H9 (cell line): Measurements from ENCODE around the gene ORMDL2. TPM values are rescaled to one million over a fixed set of nuclear protein-coding genes. Genes with fewer than 3 reads are reported as not detected.

Experiments used
- DNase-seq: peaks from one replicate; pipeline ENCODE4 v3.0.0-alpha.2; 2017
- H2AFZ ChIP-seq: one replicate; pipeline ENCODE4 v1.6.1; 2013; ENCODE audit warnings: mild to moderate bottlenecking, low read length, control low read depth, moderate library complexity
- H2AK5ac ChIP-seq: 2 replicates; pipeline ENCODE4 v1.6.1; 2013; ENCODE audit warnings: low read length, control low read depth, mixed read lengths; ENCODE audit not compliant: insufficient read length
- H2BK120ac ChIP-seq: one replicate; pipeline ENCODE4 v1.6.1; 2013; ENCODE audit warnings: low read depth, mild to moderate bottlenecking, low read length, control low read depth, inconsistent platforms; ENCODE audit not compliant: poor library complexity, severe bottlenecking
- H2BK12ac ChIP-seq: 2 replicates; pipeline ENCODE4 v1.6.1; 2013; ENCODE audit warnings: low read length, control low read depth, mixed read lengths, low read depth; ENCODE audit not compliant: insufficient read length
- H2BK15ac ChIP-seq: 2 replicates; pipeline ENCODE4 v1.6.1; 2013; ENCODE audit warnings: low read depth, low read length, control low read depth
- H2BK20ac ChIP-seq: one replicate; pipeline ENCODE4 v1.6.1; 2013; ENCODE audit warnings: low read depth, mild to moderate bottlenecking, low read length, control low read depth, inconsistent platforms; ENCODE audit not compliant: poor library complexity, severe bottlenecking
- H2BK5ac ChIP-seq: 2 replicates; pipeline ENCODE4 v1.6.1; 2013; ENCODE audit warnings: low read length, control low read depth, mixed read lengths; ENCODE audit not compliant: insufficient read length
- H3K14ac ChIP-seq: 2 replicates; pipeline ENCODE4 v1.6.1; 2013; ENCODE audit warnings: low read length, control low read depth; ENCODE audit not compliant: insufficient read depth
- H3K18ac ChIP-seq: 2 replicates; pipeline ENCODE4 v1.6.1; 2013; ENCODE audit warnings: low read depth, mild to moderate bottlenecking, mixed read lengths, low read length, control low read depth; ENCODE audit not compliant: insufficient read length
- H3K23ac ChIP-seq: 2 replicates; pipeline ENCODE4 v1.6.1; 2013; ENCODE audit warnings: low read length, control low read depth, mixed read lengths, low read depth; ENCODE audit not compliant: insufficient read length
- H3K23me2 ChIP-seq: 2 replicates; pipeline ENCODE4 v1.6.1; 2013; ENCODE audit warnings: low read depth, mild to moderate bottlenecking, mixed read lengths, low read length, control low read depth; ENCODE audit not compliant: insufficient read length, poor library complexity, severe bottlenecking
- H3K27ac ChIP-seq: 2 replicates; pipeline ENCODE4 v1.5.1; 2013; ENCODE audit warnings: low read length, control low read depth, mixed read lengths, low read depth; ENCODE audit not compliant: insufficient read length
- H3K27me3 ChIP-seq: 2 replicates; pipeline ENCODE4 v1.6.1; 2013; ENCODE audit warnings: low read length, control low read depth, inconsistent platforms; ENCODE audit not compliant: insufficient read depth
- H3K4ac ChIP-seq: 2 replicates; pipeline ENCODE4 v1.6.1; 2013; ENCODE audit warnings: low read depth, mild to moderate bottlenecking, control low read depth, inconsistent platforms, low read length, moderate library complexity
- H3K4me1 ChIP-seq: 2 replicates; pipeline ENCODE4 v1.6.1; 2013; ENCODE audit warnings: low read length, control low read depth, inconsistent platforms; ENCODE audit not compliant: insufficient read depth
- H3K4me2 ChIP-seq: 2 replicates; pipeline ENCODE4 v1.6.1; 2013; ENCODE audit warnings: low read length, control low read depth, mixed read lengths; ENCODE audit not compliant: insufficient read length, insufficient read depth
- H3K56ac ChIP-seq: 2 replicates; pipeline ENCODE4 v1.6.1; 2013; ENCODE audit warnings: low read depth, mild to moderate bottlenecking, mixed read lengths, low read length, control low read depth; ENCODE audit not compliant: insufficient read length
- H3K79me1 ChIP-seq: 2 replicates; pipeline ENCODE4 v1.6.1; 2013; ENCODE audit warnings: low read depth, mild to moderate bottlenecking, moderate library complexity, low read length, control low read depth, inconsistent platforms; ENCODE audit not compliant: insufficient read depth, poor library complexity, severe bottlenecking
- H3K79me2 ChIP-seq: 2 replicates; pipeline ENCODE4 v1.6.1; 2013; ENCODE audit warnings: low read length, control low read depth, inconsistent platforms; ENCODE audit not compliant: insufficient read depth
- H3K9ac ChIP-seq: 2 replicates; pipeline ENCODE4 v1.6.1; 2013; ENCODE audit warnings: low read length, control low read depth, mixed read lengths; ENCODE audit not compliant: insufficient read length; ENCODE audit errors: extremely low read depth
- H3K9me3 ChIP-seq: one replicate; pipeline ENCODE4 v1.6.1; 2013; ENCODE audit warnings: low read depth, low read length, inconsistent platforms; ENCODE audit not compliant: control insufficient read depth
- H3T11ph ChIP-seq: one replicate; pipeline ENCODE4 v1.6.1; 2013; ENCODE audit warnings: mild to moderate bottlenecking, low read length, control low read depth, inconsistent platforms
- H4K20me1 ChIP-seq: one replicate; pipeline ENCODE4 v1.6.1; 2013; ENCODE audit not compliant: control insufficient read depth, insufficient read length, insufficient read depth
- H4K5ac ChIP-seq: 2 replicates; pipeline ENCODE4 v1.6.1; 2013; ENCODE audit warnings: low read depth, mild to moderate bottlenecking, mixed read lengths, low read length, control low read depth; ENCODE audit not compliant: insufficient read length
- H4K8ac ChIP-seq: replicated peaks from 2 replicates; pipeline ENCODE4 v1.6.1; 2013; ENCODE audit warnings: low read length, control low read depth, mixed read lengths, low read depth; ENCODE audit not compliant: insufficient read length
- H4K91ac ChIP-seq: 2 replicates; pipeline ENCODE4 v1.6.1; 2013; ENCODE audit warnings: low read depth, mild to moderate bottlenecking, moderate library complexity, mixed read lengths, low read length, control low read depth; ENCODE audit not compliant: insufficient read length
- H3K27ac Mint-ChIP-seq, 3 experiments: 2 replicates in 2 of 3; 3 replicates in 1 of 3; pipeline ENCODE4 v1.8.0; 2020 to 2021; ENCODE audit warnings: mixed read lengths in 3 of 3, mild to moderate bottlenecking in 1 of 3, moderate library complexity in 1 of 3
- H3K27me3 Mint-ChIP-seq: 2 replicates; pipeline ENCODE4 v1.8.0; 2021; ENCODE audit warnings: low read depth, mild to moderate bottlenecking, moderate library complexity, mixed read lengths
- H3K36me3 Mint-ChIP-seq, 3 experiments: 2 replicates in 2 of 3; 3 replicates in 1 of 3; pipeline ENCODE4 v1.8.0; 2020 to 2021; ENCODE audit warnings: low read depth in 3 of 3, mixed read lengths in 3 of 3; ENCODE audit not compliant: insufficient read depth in 1 of 3
- H3K4me1 Mint-ChIP-seq, 2 experiments: 2 replicates each; pipeline ENCODE4 v1.8.0; 2020; ENCODE audit warnings: mixed read lengths in 2 of 2
- H3K4me3 Mint-ChIP-seq, 2 experiments: 2 replicates in 1 of 2; 3 replicates in 1 of 2; pipeline ENCODE4 v1.8.0; 2020 to 2021; ENCODE audit warnings: mild to moderate bottlenecking in 2 of 2, mixed read lengths in 2 of 2, moderate library complexity in 1 of 2
- H3K9me3 Mint-ChIP-seq, 2 experiments: 2 replicates in 1 of 2; 3 replicates in 1 of 2; pipeline ENCODE4 v1.8.0; 2020; ENCODE audit warnings: mild to moderate bottlenecking in 2 of 2, mixed read lengths in 2 of 2, moderate library complexity in 1 of 2
- WGBS: extraction: QIAGEN DNeasy Blood & Tissue Kit; methylation state at CpG from one replicate; pipeline ENCODE4 v1.1.7; 2013; ENCODE audit warnings: missing lambda C conversion rate, low lambda C conversion rate, mixed read lengths; ENCODE audit not compliant: insufficient read length; ENCODE audit errors: extremely low coverage; 5-methylcytosine and 5-hydroxymethylcytosine counted together
- total RNA-seq: library from RNA; stranded (reverse); gene quantifications from 2 replicates; pipeline ENCODE4 v1.2.1, GENCODE V29; 2021
- TF ChIP-seq, protein P1 (sequence below): fragments of 200-600 bp; sonication (generic); conservative IDR thresholded peaks from 3 replicates; pipeline ENCODE4 v1.8.0; 2021; ENCODE audit warnings: antibody characterized with exemption, mild to moderate bottlenecking

The ORMDL2 gene
- total RNA-seq, 1 experiment from 2014 or later = 51.3 TPM

GRCh38 chr12:55780685-55781084 lies 37.2 kb upstream of the ORMDL2 start:
- no peak for DNase-seq
- no peak overlapping the region for H2BK5ac ChIP-seq
- Mint-ChIP-seq H3K36me3 (peaks cover 27 to 86% (median 82%) of the 10 kb centered on the region in 3 experiments; a peak in 6 of 7 replicates), H3K27me3 (no peaks in the 10 kb centered on the region), H3K27ac (no peak overlapping the region), H3K4me3 (no peak overlapping the region), H3K4me1 (no peaks in the 10 kb centered on the region), H3K9me3 (no peaks in the 10 kb centered on the region)
- no peak overlapping the region for H2BK15ac ChIP-seq
- H3K4me1 ChIP-seq = no peaks in the 10 kb centered on the region
- H2BK12ac ChIP-seq = no peak overlapping the region
- no peak overlapping the region for H3K23ac ChIP-seq
- no peaks in the 10 kb centered on the region for H3K27me3 ChIP-seq
- no peak overlapping the region for H3K9ac ChIP-seq
- no peak overlapping the region for H2AK5ac ChIP-seq
- H3K23me2 ChIP-seq = no peaks in the 10 kb centered on the region
- no peak overlapping the region for H4K91ac ChIP-seq
- H2BK120ac ChIP-seq = no peak overlapping the region
- no peak overlapping the region for H4K8ac ChIP-seq
- H2BK20ac ChIP-seq = no peak overlapping the region
- no peak overlapping the region for H3K4ac ChIP-seq
- H2AFZ ChIP-seq = no peak overlapping the region
- no peak overlapping the region for H3K18ac ChIP-seq
- H3K79me1 ChIP-seq = no peaks in the 10 kb centered on the region
- no peak overlapping the region for H3K4me2 ChIP-seq
- no CpG with 5 or more reads among the region's 2 CpGs for WGBS
- no peaks in the 10 kb centered on the region for H3K79me2 ChIP-seq
- H3K56ac ChIP-seq = no peak overlapping the region
- no peaks in the 10 kb centered on the region for H3K9me3 ChIP-seq
- no peak overlapping the region for H4K5ac ChIP-seq
- H3K14ac ChIP-seq = no peak overlapping the region
- TF ChIP-seq, protein P1, sequence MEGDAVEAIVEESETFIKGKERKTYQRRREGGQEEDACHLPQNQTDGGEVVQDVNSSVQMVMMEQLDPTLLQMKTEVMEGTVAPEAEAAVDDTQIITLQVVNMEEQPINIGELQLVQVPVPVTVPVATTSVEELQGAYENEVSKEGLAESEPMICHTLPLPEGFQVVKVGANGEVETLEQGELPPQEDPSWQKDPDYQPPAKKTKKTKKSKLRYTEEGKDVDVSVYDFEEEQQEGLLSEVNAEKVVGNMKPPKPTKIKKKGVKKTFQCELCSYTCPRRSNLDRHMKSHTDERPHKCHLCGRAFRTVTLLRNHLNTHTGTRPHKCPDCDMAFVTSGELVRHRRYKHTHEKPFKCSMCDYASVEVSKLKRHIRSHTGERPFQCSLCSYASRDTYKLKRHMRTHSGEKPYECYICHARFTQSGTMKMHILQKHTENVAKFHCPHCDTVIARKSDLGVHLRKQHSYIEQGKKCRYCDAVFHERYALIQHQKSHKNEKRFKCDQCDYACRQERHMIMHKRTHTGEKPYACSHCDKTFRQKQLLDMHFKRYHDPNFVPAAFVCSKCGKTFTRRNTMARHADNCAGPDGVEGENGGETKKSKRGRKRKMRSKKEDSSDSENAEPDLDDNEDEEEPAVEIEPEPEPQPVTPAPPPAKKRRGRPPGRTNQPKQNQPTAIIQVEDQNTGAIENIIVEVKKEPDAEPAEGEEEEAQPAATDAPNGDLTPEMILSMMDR = no peak
- no peak overlapping the region for H3T11ph ChIP-seq
- H4K20me1 ChIP-seq = no peaks in the 10 kb centered on the region
- H3K27ac ChIP-seq = no peak overlapping the region
